HAP-1 (cell line): ENCODE data around the gene PSTPIP1.

Experiments used
- DNase-seq, 2 experiments: peaks; one replicate each; pipeline ENCODE4 v3.0.0-alpha.2; 2016 to 2020; ENCODE audit warnings: low spot score in 2 of 2
- H3K27me3 ChIP-seq: fragments of 250-450 bp; sonication (Bioruptor Pico); 2 replicates; pipeline ENCODE4 v1.5.1; 2020; ENCODE audit warnings: low read depth, mild to moderate bottlenecking, moderate library complexity
- H3K36me3 ChIP-seq: fragments of 250-450 bp; sonication (Bioruptor Pico); replicated peaks from 2 replicates; pipeline ENCODE4 v1.5.1; 2020; ENCODE audit warnings: mild to moderate bottlenecking
- H3K4me1 ChIP-seq: fragments of 250-450 bp; sonication (Bioruptor Pico); 2 replicates; pipeline ENCODE4 v1.5.1; 2020; ENCODE audit warnings: mild to moderate bottlenecking
- H3K4me3 ChIP-seq: fragments of 250-450 bp; sonication (Bioruptor Pico); 2 replicates; pipeline ENCODE4 v1.5.1; 2020; ENCODE audit warnings: mild to moderate bottlenecking, moderate library complexity
- H3K9me3 ChIP-seq: fragments of 250-450 bp; sonication (Bioruptor Pico); 2 replicates; pipeline ENCODE4 v1.5.1; 2020; ENCODE audit warnings: mild to moderate bottlenecking, moderate library complexity
- in situ Hi-C: fragments of 300-500 bp; cut with MboI; formaldehyde crosslinking; loops from 3 replicates; pipeline ENCODE4 v1.14.3; 2020; ENCODE audit warnings: low sequenced_read_pairs, inconsistent platforms, mixed read lengths

Gene PSTPIP1

GRCh38 chr15:76986743-76987142 lies 8.2 kb upstream of the PSTPIP1 start:
- Histone ChIP-seq H3K27me3 (no peaks in the 10 kb centered on the region), H3K9me3 (no peaks in the 10 kb centered on the region), H3K4me1 (no peaks in the 10 kb centered on the region), H3K4me3 (no peak overlapping the region), H3K36me3 (no peaks in the 10 kb centered on the region)
- in situ Hi-C loops, result no loop called here
- no peak for DNase-seq

DNA sequence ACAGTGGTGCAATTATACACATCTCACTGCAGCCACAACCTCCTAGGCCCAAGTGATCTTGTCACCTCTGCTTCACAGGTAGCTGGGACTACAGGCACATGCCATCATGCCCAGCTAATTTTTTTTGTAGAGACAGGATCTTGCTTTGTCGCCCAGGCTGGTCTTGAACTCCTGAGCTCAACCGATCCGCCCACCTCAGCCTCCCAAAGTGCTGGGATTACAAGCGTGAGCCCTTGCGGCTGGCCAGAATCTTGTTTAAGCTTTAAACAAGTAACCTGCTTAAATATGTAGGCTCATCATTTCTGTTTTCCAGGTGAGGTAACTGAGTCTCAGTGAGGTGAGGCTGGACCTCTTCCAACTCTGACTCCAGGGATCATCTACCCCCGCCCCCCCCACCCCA lies 7.7 kb upstream of the PSTPIP1 start:
- no peak overlapping the region for H3K4me3 ChIP-seq
- in situ Hi-C loops, result no loop called here
- H3K4me1 ChIP-seq, result no peaks in the 10 kb centered on the region
- no peak for DNase-seq
- H3K36me3 ChIP-seq, result no peaks in the 10 kb centered on the region
- H3K27me3 ChIP-seq, result no peaks in the 10 kb centered on the region
- no peaks in the 10 kb centered on the region for H3K9me3 ChIP-seq

- H3K4me3 ChIP-seq, result no peak overlapping the region
- H3K27me3 ChIP-seq, result no peaks in the 10 kb centered on the region
- H3K36me3 ChIP-seq, result no peaks in the 10 kb centered on the region
- no peak for DNase-seq
- in situ Hi-C loops, result no loop called here
- no peaks in the 10 kb centered on the region for H3K4me1 ChIP-seq
- no peaks in the 10 kb centered on the region for H3K9me3 ChIP-seq
Observed at GRCh38 chr15:76987896-76988860, 6.7 kb upstream of the PSTPIP1 start.

GRCh38 chr15:76988867-76989780 lies 5.8 kb upstream of the PSTPIP1 start:
- no peaks in the 10 kb centered on the region for H3K4me1 ChIP-seq
- in situ Hi-C loops, result no loop called here
- DNase-seq, result no peak
- H3K27me3 ChIP-seq, result no peaks in the 10 kb centered on the region
- H3K9me3 ChIP-seq, result no peaks in the 10 kb centered on the region
- no peak overlapping the region for H3K4me3 ChIP-seq
- no peaks in the 10 kb centered on the region for H3K36me3 ChIP-seq

DNA sequence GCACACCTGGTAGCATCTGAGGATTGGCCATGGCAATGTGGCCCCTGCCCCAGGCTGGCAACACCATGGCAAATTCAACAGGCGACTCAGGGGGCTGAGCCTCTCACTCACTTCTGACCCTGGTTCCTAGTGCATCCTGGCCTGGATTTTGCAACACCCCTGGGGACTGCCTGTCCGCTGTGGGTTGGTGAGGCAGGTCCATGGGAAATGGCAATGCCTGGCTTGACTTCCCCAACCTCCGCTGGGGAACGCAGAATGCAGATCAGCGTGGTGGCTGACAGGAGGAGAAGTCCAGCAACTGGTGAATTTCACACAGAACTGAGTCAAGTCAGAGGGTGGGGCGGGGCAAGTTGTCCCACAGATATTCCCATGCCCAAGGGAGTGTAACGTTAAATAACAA lies 3.9 kb upstream of the PSTPIP1 start:
- in situ Hi-C loops, result no loop called here
- H3K9me3 ChIP-seq, result no peaks in the 10 kb centered on the region
- H3K27me3 ChIP-seq, result no peaks in the 10 kb centered on the region
- H3K36me3 ChIP-seq, result no peaks in the 10 kb centered on the region
- DNase-seq, result no peak
- H3K4me3 ChIP-seq, result no peak overlapping the region
- H3K4me1 ChIP-seq, result no peaks in the 10 kb centered on the region

DNA sequence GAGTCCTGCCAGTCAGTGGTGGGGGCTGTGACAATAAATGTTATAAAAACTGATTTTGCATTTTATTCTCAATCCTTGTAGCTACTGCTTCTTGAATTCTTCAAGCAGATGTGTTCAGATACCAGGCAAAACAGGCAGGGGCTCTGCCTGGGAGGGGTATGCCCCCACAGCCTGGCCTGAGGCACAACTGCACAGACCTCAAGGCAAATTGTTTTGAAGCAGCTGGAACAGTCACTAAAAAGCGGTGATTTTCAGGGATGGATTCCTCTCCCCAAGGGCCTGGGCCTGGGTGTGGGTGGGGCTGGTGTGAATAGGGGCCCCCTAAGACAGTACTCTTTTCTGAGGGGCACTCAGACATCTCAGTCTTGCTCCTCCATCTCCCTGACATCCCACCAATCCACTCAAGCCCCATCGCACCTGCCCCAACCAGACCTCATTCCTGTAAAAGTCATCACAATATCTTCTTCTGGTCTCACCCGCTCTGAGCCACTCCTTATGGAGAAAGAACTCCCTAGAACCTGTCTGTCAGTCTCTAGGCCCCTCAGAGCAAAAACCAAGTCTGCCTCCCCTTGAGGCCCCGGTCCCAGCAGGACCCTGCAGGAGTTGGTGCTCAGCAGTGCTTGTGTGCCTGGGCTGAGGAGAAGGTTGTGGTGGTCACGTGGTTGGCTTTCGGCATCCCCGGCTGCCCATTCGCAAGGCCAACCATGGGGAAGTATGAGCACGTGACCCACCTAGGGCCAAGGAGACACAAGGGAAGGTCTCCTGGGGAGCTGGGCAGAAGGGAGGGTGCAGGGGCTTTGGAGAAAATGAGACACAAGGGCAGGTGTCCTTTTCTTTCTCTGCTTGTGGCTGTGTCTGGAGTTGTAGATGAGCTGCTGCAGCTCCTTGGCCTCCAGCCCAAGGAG lies 2.9 kb upstream of the PSTPIP1 start:
- in situ Hi-C loops, result no loop called here
- Histone ChIP-seq H3K9me3 (no peaks in the 10 kb centered on the region), H3K36me3 (no peaks in the 10 kb centered on the region), H3K4me3 (no peak overlapping the region), H3K27me3 (no peaks in the 10 kb centered on the region), H3K4me1 (no peaks in the 10 kb centered on the region)
- no peak for DNase-seq

DNA sequence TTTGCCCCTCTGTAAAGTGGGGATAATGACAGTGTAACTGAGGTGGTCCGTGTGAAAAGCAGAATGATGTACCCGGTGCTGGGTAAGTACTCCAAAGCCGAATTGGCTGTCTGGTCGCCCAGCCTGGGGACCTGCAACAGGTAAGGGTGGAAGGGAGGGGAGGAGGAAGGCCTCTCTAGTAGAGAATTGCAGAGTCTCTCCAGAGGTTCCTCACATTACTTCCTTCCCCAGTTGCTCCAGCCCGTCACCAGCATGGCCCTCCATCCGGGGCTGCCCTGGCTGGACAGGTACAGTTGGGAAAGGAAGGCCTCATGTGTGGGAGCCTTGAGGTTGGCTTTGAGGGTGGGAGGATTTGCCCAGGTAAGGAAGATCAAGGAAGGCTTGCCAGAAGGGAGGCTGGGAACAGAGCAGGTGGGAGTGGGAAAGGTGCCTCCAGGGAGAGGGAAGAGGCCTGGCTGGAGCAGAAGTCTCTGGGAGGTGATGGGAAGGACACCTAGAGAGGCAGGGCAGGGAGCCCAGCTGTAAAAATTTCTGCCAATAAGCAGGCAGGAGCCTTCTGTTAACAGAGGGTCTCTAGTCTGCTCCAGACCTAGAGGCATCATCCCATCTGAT lies 1.7 kb upstream of the PSTPIP1 start:
- Histone ChIP-seq H3K9me3 (no peaks in the 10 kb centered on the region), H3K36me3 (no peaks in the 10 kb centered on the region), H3K4me3 (no peak overlapping the region), H3K4me1 (no peaks in the 10 kb centered on the region), H3K27me3 (peaks cover under 1% of the 10 kb centered on the region; the same call in 1 of the 2 replicates)
- no peak for DNase-seq
- in situ Hi-C loops, result no loop called here

- no peak overlapping the region for H3K4me3 ChIP-seq
- H3K9me3 ChIP-seq, result no peaks in the 10 kb centered on the region
- in situ Hi-C loops, result no loop called here
- H3K36me3 ChIP-seq, result no peaks in the 10 kb centered on the region
- H3K27me3 ChIP-seq, result peaks cover 7% of the 10 kb centered on the region; the same call in 1 of the 2 replicates
- DNase-seq, result no peak
- no peaks in the 10 kb centered on the region for H3K4me1 ChIP-seq
Observed at GRCh38 chr15:76994001-76994400, 925 bp upstream of the PSTPIP1 start.

GRCh38 chr15:76994496-76994895 lies 430 bp upstream of the PSTPIP1 start:
- no peak for DNase-seq
- no peaks in the 10 kb centered on the region for H3K36me3 ChIP-seq
- in situ Hi-C loops, result no loop called here
- no peak overlapping the region for H3K4me3 ChIP-seq
- H3K27me3 ChIP-seq, result peaks cover 7% of the 10 kb centered on the region; the same call in 1 of the 2 replicates
- no peaks in the 10 kb centered on the region for H3K9me3 ChIP-seq
- no peaks in the 10 kb centered on the region for H3K4me1 ChIP-seq

DNA sequence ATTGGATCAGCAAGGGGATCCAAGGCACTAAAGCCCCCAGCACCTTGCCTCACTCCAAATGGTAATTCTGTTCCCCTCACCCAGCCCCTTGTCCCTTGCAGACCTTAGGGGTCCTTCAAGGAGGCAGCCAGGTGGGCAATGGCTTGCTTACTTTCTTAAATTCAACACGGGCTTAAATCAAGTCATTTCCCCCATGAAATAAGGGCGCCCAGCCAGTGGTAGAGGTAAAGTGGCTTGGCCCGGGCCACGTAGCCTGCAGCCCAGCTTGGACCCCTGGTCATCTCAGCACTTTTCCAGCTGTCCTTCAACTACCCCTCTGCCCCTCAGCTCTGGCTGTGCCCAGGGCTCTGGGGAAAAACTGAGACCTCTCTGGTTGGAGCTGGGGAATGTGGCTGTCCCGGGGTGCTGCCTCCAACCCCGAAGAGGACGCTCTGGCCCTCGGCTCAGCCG lies 1.2 kb downstream of the PSTPIP1 start:
- Histone ChIP-seq H3K27me3 (peaks cover 7% of the 10 kb centered on the region; the same call in 1 of the 2 replicates), H3K9me3 (no peaks in the 10 kb centered on the region), H3K36me3 (no peaks in the 10 kb centered on the region), H3K4me3 (no peak overlapping the region), H3K4me1 (no peaks in the 10 kb centered on the region)
- DNase-seq, result no peak
- in situ Hi-C loops, result no loop called here

- in situ Hi-C loops, result no loop called here
- DNase-seq, result no peak
- H3K27me3 ChIP-seq, result peaks cover 7% of the 10 kb centered on the region; the same call in 1 of the 2 replicates
- H3K4me3 ChIP-seq, result no peak overlapping the region
- no peaks in the 10 kb centered on the region for H3K9me3 ChIP-seq
- no peaks in the 10 kb centered on the region for H3K4me1 ChIP-seq
- H3K36me3 ChIP-seq, result no peaks in the 10 kb centered on the region
Observed at GRCh38 chr15:76996526-76997401, 1.8 kb downstream of the PSTPIP1 start.

GRCh38 chr15:76998663-76999285 lies 3.8 kb downstream of the PSTPIP1 start:
- Histone ChIP-seq H3K4me3 (no peak overlapping the region), H3K27me3 (peaks cover 7% of the 10 kb centered on the region; the same call in 1 of the 2 replicates), H3K9me3 (no peaks in the 10 kb centered on the region), H3K36me3 (no peaks in the 10 kb centered on the region), H3K4me1 (no peaks in the 10 kb centered on the region)
- DNase-seq, result no peak
- in situ Hi-C loops, result no loop called here
